ENCODE data around the gene PPM1H.

Gene PPM1H

DNA sequence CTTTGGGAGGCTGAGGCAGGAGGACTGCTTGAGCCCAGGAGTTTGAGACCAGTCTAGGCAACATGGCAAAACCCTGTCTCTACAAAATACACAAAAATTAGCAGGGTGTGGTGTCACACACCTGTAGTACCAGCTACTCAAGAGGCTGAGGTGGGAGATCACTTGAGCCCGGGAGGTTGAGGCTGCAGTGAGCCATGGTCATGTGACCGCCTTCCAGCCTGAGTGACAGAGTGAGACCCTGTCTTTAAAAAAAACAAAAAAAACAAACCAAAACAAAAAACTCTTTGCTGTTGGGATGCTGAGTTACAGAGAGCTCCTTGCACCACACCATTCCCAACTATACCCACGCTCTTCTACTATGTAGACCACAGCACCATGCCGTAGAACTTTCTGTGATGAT is 221.2 kb downstream of the PPM1H start:
- no peak for DNase-seq (ENCODE audit: low read depth)

DNA sequence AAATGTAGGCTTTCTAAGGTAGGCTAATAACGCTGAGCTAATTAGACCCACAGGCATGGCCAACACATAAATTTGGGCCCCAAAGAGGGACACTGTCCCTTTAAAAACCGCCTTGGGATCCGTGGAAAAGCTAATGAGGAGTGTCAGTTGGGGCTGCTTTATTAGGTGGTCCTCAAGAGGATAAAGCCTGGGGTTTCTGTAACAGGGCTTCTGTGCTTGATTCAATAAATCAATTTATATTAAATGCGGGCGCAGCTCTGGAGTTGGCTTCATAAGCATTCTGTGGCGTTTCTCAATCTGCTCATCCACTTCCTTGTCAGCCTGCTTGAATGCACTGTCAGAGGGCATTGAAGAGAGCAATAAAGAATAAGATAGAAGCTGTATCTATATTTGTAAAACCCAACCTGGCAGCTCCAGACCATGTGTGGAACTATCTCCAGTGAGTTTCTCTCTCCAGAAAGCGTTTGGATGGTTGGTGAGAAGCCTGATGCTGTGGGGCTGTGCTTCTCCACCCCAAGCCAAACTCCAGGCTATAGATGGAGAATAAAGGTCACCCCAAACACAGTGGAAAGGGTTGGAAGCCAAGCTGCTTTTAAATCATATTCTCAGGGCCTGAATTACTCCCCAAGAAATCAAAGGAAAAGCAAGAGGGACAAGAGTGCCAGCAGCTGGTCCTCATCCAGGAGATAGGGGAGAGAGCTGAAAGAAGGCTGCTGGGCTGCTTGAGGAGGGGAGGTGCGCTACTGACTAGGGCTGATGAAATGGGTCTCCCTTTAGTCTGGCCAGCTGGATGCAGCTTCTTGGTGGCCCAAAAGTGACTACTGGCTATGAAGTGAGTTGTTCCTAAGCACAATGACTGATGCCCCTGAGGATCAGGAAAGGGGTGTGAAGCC is 222.0 kb downstream of the PPM1H start:
- no peak for DNase-seq (ENCODE audit: low read depth)

DNA sequence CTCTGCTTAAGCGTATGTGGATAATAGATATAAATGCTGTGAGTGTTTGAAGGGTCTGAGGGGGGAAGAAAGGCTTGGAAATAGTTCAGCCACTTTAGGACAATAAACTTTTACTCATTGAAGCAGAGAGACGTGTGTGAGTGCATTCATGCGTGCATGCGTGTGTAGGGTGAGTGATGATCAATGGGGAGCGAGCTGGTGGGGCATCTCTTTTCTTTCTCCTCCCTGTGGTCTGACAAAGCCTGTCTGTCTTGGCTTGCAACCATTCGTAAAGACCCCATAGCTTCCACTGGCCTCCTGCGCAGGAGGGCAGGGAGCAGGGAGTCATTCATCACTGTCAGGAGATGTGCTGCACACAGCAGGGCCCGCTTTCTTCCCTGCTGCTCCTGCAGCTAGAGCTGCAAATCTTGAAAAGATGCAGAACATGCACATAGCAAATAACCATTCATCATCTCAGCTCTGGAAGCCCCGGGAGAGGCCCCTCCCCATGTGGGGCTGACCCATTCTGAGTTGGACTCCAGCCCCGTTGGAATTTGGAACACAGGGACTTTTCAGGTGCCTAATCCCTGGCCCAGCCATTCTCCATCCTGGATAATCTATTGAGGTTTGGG is 223.2 kb downstream of the PPM1H start:
- DNase-seq (ENCODE audit: low read depth), result no peak

DNA sequence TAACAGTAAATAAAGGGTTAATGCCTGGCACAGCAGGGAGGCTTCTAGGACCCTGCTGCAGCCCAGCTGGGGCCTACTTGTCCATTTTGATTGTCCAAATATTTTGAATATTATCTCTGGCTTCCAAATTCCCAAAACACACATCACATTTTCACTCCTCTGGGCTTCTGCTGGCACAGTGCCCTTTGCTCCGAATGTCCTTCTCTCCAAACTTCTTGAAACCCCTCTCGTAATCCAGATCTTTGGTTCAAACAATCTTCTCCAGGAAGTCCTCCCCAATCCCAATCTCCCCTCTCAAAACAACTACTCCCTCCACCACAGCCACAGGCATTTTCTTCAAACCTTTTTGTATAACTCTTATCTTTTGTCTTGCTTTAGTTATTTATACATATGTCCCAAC is 225.6 kb downstream of the PPM1H start:
- DNase-seq (ENCODE audit: low read depth), result no peak

DNA sequence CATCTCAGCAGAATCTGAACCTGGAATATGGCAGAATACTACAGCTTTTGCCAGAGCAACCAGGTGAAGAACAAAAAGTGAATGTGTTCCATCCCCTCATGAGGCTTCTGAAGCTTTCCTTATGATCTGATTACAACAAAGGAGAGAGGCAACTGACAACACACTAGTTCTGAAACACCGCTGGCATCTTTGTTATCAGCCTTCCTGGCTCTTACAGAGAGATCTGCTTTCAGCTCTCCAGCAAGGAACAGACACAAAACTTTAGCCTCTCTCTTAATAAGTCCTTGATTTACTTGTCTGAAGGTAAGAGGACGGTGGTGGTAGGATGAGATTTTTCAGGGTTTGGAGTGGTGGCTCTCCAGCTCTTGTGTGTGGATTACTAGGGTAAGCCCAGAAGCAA is 227.0 kb downstream of the PPM1H start:
- DNase-seq (ENCODE audit: low read depth), result no peak

DNA sequence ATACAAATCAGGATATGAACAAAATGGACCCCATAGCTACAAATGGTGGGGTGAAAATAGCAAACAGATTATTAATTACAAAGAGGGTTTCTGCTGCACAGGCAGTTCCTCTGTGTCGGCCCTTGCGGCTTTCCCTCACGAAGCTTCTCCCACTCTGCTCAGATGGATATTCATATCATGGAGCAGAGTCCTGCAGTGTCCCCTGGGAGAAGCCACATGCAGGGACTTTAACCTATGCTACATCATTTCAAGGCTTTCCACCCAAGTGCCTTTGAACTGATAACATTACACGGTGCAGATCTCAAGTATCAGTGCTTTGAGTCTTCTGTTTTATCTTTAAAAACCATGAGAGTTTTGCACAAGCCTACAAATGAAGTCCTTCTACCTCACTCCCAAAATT is 229.1 kb downstream of the PPM1H start:
- no peak for DNase-seq (ENCODE audit: low read depth)

DNA sequence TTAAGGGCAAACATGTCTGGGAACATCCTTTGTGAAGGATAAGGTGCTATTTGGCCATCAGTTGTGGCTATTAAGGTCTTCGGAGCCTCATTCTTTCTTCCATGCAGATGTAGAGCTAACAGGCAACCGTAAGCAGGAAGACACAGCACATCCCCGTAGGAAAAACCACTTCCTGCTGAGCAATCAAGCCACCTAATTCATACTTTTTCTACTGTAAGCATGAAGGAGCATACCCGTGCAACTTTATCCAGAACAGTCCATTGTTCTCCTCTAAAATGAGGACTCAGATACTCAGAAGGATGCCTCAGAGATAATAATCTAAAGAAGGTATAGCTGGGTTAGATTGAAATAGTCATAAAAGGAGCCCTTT is 232.0 kb downstream of the PPM1H start:
- no peak for DNase-seq (ENCODE audit: low read depth)

DNA sequence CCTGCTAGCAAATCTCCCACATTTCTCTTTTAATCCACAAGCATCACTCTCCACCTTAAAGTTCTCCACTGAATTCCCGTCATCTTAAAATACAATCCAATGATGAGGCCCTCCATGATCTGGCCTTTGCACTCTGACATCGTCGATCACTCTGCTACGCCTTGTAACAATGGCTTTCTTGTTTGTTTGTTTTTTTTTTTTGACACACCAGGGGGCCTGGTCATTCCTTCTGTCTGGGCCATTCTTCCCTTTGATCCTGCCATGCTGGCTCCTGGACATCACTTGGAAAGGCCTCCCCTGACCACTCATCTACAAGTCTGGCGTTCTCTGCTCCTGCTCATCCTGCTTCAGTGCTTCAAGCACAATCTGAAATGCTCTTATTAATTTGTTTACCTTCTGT is 233.5 kb downstream of the PPM1H start:
- no peak for DNase-seq (ENCODE audit: low read depth)

DNA sequence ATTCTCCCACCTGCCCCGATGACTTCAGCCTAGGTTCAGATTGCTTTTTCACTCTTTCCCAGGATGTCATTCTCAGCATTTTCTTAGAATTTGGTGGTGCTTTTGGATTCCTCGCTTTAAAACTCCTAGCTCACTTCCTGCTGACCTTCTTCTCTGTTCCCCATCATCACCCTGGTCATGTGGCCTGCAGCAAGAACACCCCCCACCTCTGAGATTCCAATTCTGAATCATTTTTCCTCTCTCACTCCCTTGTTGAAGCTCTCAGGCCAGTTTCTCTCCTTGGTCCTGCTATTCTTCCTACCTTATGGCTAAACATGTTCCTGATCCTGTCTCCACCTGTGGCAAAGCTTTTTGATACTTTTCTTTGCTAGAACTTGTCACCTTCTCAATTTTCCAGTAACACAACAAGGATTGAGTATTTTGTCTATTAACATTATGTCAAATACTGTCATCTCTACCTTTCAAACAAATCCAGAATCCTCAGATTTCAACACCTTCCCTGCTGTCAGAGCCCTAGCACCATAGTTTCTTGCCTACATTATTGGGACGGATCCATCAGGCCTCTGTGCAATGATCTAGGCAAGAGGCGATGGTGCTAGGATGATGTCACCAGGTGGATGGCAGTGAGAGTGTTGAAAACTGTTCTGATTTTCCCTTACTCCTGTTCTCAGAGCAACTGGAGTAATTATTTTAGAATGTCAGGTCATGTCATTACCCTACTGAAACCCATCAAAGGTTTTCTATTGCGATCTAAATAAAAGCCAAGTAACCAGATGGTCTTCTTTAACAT is 234.7 kb downstream of the PPM1H start:
- no peak for DNase-seq (ENCODE audit: low read depth)

DNA sequence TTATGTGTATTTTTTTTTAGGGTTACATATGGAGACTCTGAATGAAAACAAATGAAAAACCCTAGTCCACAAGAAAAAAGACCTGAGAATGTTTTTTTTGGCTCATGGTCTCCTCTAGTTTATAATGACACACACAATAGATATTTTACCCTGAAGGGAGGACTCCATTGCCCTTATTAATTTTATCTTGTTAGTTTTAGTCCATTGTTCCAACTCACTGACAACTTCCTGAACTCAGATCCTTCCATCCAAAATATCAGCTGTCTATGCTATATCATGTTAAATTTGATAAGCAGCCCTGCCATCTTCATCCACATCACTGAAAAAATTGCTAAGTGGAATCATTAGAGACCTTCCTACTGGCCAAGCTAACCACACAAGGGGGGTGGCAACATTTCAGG is 236.2 kb downstream of the PPM1H start:
- DNase-seq (ENCODE audit: low read depth), result no peak

DNA sequence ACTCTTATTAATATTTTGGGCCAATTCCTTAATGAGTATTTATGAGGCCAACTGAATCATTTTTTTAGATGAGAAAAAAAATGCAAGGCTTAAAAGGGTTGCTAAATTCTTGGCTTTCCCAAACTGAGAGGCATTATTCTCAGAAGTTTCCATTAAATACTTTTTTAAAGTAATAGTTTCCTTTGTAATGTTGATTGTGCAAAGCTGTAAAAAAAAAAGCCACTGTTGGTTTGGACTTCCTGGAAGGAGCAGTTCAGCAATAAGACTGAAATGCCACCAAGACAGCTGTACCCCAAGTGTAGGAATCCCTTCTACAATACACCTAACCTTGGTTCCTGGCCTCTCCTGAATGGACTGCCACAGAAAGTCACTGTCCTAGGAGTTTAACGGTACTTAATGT is 237.1 kb downstream of the PPM1H start:
- DNase-seq (ENCODE audit: low read depth), result no peak

DNA sequence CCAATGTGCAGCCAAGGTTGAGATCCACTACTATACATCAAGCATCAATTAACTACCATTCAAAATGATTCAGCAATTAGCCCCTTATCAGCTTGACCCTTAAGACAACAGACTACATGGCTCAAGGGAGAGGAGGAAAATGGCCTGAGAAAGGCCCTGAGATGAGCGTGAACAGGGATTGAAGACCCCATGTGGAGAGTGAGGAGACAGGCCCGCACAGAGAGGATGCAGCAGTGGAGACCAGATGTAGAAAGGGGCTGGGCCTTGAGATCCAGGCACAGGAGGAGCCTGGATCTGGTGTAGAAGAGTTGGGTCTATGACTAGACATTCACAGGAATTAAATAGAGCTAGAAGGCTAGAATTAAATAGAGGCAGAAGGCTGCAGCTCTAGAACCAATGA is 239.3 kb downstream of the PPM1H start:
- no peak for DNase-seq (ENCODE audit: low read depth)

DNA sequence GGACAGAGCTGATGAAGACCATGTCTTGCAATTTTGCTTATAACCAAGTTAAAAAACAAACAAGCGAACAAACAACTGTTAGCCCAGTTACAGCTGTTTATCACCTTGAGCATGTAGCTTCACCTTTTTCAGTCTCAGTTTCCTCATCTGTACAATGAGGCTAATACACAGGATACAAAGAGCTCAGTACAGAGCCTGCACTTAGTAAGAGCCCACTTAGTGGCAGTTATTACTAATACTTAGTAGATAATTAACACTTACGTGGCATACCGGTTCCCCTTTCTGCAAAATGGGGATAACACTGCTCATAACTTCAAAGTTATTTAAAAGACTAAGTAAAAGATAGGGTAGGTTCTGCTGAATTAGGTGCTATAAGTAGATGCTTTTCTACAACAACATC is 240.3 kb downstream of the PPM1H start:
- no peak for DNase-seq (ENCODE audit: low read depth)

DNA sequence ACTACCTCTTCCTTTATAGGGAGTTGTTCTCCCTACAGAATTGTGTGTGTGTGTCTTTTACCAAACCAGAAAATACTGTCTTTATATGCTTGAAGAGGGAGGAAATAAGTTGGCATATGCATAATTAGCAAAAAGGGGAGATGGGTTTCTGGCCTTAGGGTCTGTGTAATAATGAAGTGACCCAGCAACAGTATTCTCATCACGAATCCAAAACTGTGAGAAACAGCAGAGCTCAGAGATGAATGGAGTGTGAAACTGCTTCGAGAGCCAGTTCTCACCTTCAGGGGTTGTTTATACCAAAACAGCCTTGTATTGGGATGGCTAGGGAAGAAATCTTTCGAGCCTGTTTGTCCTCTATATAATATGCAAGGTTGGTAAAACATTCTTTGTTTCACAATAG is 240.8 kb downstream of the PPM1H start:
- DNase-seq (ENCODE audit: low read depth), result no peak

DNA sequence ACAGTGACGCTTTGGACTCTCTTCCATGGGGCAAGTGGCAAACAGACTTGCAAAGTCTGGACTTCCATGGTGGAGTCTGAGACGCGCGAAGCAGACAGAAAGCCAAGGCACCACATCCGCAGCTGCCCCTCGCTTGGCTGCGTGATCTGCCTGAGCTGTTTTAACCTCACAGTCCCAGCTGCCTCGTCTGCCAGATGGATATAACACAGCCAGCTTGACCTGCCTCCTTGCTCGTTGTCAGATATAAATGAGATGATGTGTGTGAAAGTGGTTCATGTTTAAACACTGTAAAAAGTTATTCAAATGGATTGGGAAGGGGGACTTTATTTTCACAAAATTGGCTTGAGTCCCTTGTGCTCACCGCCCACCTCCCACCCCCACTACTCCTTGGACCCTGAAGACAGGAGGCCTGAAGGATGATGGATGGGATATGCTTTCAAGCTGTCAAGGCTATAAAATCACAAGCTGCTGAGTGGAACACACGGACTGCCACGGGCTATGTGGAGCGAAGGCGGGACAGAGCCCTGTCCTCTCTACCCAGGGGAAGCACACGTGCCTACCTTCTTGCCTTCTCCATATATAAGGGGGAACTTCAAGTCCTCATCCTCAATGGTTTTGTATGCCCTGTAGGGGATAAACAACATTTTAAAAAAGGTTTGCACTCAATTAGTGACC is 241.4 kb downstream of the PPM1H start:
- DNase-seq (ENCODE audit: low read depth), result no peak

DNA sequence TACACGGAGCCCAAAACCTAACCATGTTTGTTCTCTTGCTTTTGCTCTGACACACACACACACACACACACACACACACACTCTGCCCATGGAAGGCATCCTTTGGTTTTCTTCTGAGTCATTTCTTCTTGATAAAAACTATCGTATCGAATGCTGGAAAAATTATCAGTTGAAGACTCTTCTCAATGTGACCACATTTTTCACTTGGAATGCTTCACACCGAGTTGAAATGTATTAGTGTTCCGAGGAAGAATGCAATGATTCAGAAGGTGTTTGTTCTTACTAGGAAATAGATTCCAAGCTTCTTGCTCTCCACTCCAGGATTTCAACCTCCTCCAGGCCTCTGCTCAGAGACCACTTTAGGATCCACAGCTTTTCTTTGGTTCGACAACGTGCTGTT is 242.1 kb downstream of the PPM1H start:
- no peak for DNase-seq (ENCODE audit: low read depth)

DNA sequence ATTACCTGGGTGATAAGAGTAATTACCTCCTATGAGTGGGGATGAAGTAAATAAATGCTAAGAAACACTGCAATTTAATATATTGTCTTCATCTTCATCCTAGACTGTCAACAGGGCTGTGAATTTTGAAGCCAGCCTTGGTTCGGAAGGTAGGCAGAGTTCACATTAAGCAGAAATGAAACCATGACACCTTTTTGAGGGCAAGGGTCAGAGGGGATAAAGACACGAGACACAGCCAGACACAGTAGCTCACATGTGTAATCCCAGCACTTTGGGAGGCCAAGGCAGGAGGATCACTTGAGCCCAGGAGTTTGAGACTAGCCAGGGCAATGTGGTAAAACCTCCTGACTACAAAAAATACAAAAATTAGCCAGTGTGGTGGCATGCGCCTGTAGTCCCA is 243.6 kb downstream of the PPM1H start:
- DNase-seq (ENCODE audit: low read depth), result no peak

DNA sequence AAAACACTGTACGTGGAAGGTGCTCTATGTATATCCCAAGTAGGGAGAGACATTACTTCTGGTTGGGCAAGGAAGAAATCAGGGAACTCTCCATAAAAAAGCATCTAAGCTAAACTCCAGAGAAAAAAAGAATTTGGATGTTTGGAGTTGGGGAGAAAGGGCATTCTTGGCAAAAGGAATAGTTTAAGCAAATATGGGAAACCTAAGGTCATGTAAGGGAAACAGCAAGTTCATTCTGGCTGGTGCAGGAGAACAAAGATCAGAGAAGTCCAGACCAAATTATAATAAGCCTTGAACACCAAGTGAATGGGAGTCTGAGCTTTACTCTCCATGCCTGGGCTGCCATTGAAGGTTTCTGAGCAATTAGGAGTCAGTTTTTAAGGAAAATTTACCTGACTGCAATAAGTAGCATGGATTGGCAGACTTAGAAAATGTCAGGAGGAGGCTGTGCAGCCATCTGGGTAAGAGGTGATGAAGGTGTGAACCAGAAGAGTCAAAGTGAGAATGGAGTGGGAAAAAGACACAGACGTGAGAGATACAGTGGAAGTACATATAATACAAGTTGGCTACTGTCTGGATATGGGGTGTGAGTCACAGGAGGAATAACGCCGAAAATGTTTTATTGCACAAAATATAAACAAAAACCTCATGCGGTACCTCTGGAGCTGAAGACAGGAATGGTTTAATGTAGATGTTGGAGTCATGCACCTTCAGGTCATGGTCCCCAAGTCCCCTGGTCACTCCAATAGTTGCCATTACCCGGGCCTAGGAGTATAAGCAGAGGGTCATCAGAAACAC is 245.7 kb downstream of the PPM1H start:
- DNase-seq (ENCODE audit: low read depth), result no peak

DNA sequence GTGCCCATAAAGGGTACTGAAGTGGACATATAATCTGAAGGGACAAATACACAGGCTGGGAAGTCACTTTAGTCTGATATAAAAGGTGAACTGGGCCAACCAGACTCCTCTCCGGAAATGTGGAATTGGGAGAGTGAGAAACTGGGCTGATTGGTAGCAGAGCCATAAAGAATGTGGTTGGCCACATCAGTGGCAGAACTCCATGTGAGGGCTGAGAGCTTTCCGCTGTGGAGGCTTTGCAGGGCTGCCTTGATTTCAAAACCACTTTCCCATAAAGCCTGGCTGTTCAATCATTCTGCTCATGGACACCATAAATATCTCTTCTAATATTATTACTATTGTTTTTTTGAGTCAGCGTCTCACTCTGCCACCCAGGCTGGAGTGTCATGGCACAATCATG is 248.0 kb downstream of the PPM1H start:
- DNase-seq (ENCODE audit: low read depth), result no peak

DNA sequence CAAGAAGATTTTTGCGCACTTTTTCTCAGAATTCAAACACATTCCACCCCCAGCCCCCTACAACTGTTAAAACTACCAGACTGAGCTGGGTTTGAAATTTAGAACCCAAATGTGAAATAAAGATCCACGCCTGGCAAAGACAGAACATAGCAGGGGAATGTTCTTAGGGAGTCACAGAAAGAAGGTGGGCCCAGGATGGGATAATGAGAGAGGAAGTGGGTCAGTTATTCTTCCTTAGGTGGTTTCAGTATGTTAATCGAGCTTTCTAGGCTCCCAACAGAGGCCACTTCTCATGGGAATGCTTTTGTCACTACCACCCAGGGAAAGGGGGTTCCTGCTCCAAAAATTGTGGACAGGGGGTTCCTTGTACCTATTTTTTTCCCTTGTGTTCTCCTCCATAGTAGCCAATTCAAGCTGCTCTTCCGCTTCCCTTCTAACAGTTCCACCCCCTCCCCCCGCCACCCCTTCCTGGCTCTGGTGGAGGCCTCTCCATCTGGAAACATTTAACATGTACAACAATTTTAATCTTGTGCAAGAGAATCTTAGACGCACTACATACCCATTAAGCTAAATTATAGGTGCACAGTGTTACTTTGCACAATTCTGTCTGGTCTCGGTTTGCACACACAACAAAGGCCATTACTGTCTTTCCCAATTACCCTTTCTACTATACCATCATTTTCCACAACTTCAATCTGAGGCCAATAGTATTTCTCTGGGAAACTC is 250.2 kb downstream of the PPM1H start:
- DNase-seq (ENCODE audit: low read depth), result no peak

Measured in stimulated activated CD8-positive, alpha-beta memory T cell treated with anti-CD3 and anti-CD28 coated beads, Interleukin-12 subunit alpha, Interleukin-12 subunit beta, amount 100 ng/mL, for 4 hours (primary cell).